H1 (cell line): ENCODE data around the gene CTSA. TPM values are rescaled to one million over a fixed set of nuclear protein-coding genes. Genes with fewer than 3 reads are reported as not detected.
A peak's percentile ranks its signal among the peaks of the same experiment; 100 is the strongest.

Experiments
- CHD7 ChIP-seq: fragments of 300-600 bp; sonication (generic); IDR thresholded peaks from 2 replicates; pipeline ENCODE4 v1.7.1; 2012; ENCODE audit warnings: low read length, moderate library complexity, mild to moderate bottlenecking, inconsistent platforms; ENCODE audit not compliant: insufficient replicate concordance
- RAD21 ChIP-seq, 2 experiments: IDR thresholded peaks in 1 of 2; conservative IDR thresholded peaks in 1 of 2; 2 replicates each; pipeline ENCODE4 v1.6.1; 2011; ENCODE audit warnings: low read depth in 2 of 2, low read length in 2 of 2, improper control_type of control experiment in 1 of 2, inconsistent platforms in 1 of 2, mild to moderate bottlenecking in 1 of 2, moderate library complexity in 1 of 2
- polyA plus RNA-seq, 7 experiments: library from polyadenylated mRNA; depleted of rRNA in 3 of 7; stranded (reverse) in 5 of 7; unstranded in 2 of 7; fragments of >200 nt in 5 of 7; fragments of 200-250 nt in 2 of 7; gene quantifications; 1 replicate in 5 of 7; 2 replicates in 1 of 7; 4 replicates in 1 of 7; pipeline versions ENCODE4 v1.2.1 to v1.2.3, GENCODE V29; 2011 to 2013; ENCODE audit warnings: missing spikeins in 2 of 7, mixed read lengths in 2 of 7
- total RNA-seq: library from RNA; stranded (reverse); fragmentation: NEBNext Ultra II Directional; extraction: Animal tissue kit (Norgen Biotek cat#: 25700); gene quantifications from 2 replicates; pipeline ENCODE4 v1.2.1, GENCODE V29; 2021

The CTSA gene
- total and polyA plus RNA-seq, 2 of the 8 experiments (the other 6 are each of a cell fraction or from before 2014, with no cell fraction given), result 49.7 to 74.0 TPM

GRCh38 chr20:45853484-45853883 lies 37.7 kb upstream of the CTSA start (continued):
- TF ChIP-seq CHD7 (peak; percentile 82), RAD21 (IDR thresholded peaks at IDR 0.05 in 1 of 2, conservative IDR thresholded peaks at IDR 0.05 in 1 of 2; ENCODE audit: low read depth in 2 of 2, low read length in 2 of 2) (no peak)
